Muscle layer of duodenum (tissue), 2 donors: ENCODE measurements around the gene PEMT.

Source experiments
- H3K27ac ChIP-seq: one replicate; pipeline ENCODE4 v1.7.0; 2013; ENCODE audit warnings: mild to moderate bottlenecking, low read length
- H3K27me3 ChIP-seq: one replicate; pipeline ENCODE4 v1.7.0; 2013; ENCODE audit warnings: low read depth, mild to moderate bottlenecking, control low read depth, low read length
- H3K36me3 ChIP-seq, 2 donors: one replicate each; pipeline ENCODE4 v1.7.0; 2013; ENCODE audit warnings: low read length in 2 of 2, control low read depth in 1 of 2, mild to moderate bottlenecking in 1 of 2; ENCODE audit not compliant: insufficient read depth in 2 of 2, control insufficient read depth in 1 of 2
- H3K4me1 ChIP-seq, 2 donors: one replicate each; pipeline ENCODE4 v1.7.0; 2013; ENCODE audit warnings: low read length in 2 of 2, mild to moderate bottlenecking in 2 of 2, control low read depth in 1 of 2, moderate library complexity in 1 of 2; ENCODE audit not compliant: insufficient read depth in 2 of 2, control insufficient read depth in 1 of 2
- H3K4me3 ChIP-seq, 2 donors: one replicate each; pipeline ENCODE4 v1.7.0; 2013; ENCODE audit warnings: low read length in 2 of 2, low read depth in 1 of 2, mild to moderate bottlenecking in 1 of 2
- H3K9me3 ChIP-seq, 2 donors: one replicate each; pipeline ENCODE4 v1.7.0; 2013; ENCODE audit warnings: low read length in 2 of 2, control low read depth in 1 of 2, mild to moderate bottlenecking in 1 of 2; ENCODE audit not compliant: control insufficient read depth in 1 of 2
- donor health status: healthy.

The PEMT gene

DNA sequence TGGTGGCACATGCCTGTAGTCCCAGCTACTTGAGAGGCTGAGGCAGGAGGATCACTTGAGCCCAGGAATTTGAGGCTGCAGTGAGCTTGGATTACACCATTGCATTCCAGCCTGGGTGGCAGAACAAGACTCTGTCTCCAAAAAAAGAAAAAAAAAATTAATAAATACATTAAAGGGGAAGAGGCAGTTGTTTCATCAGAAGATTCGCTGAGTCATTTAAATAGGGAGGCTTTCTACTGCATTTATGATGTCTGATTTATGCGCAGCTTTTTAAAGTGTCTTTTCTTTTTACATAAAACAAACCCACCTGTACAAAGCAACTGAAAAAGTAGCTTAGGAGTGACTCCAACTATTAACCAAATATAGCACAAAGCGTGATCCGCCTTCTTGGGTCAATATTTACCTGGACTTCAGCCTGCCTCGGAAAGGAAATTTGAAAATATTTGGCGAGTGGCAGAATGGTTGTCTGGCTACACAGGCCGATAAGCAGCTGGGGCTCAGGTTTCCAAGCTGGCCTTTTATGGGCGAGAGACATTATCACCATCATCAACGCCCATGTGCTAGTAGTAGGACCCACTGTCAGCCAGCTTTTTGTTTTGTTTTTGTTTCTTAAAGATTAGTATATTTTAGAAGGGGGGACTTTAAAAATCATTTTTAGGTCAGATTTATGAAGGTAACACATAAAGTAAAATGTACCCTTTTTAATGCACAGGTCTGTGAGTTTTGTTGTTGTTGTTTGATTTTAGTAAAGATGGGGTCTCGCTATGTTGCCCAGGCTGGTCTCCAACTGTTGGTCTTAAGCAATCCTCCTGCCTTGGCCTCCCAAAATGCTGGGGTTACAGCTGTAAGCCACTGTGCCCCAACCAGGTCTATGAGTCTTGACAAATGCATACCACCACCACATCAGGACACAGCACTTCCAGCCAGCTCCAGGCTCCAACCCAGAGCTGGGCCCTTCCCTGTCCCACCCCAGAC, 52.8 kb downstream of the PEMT start:
- H3K4me3 ChIP-seq, result no peak overlapping the region
- no peak overlapping the region for H3K27ac ChIP-seq
- H3K9me3 ChIP-seq, result no peaks in the 10 kb centered on the region
- peaks cover 0 to 9% of the 10 kb centered on the region in 2 donors for H3K4me1 ChIP-seq
- no peaks in the 10 kb centered on the region for H3K36me3 ChIP-seq
- H3K27me3 ChIP-seq, result no peaks in the 10 kb centered on the region

GRCh38 chr17:17537311-17538099, 54.0 kb downstream of the PEMT start:
- Histone ChIP-seq H3K36me3 (no peaks in the 10 kb centered on the region), H3K27ac (no peak overlapping the region), H3K9me3 (no peaks in the 10 kb centered on the region), H3K4me3 (no peak overlapping the region), H3K4me1 (peaks cover 0 to 9% of the 10 kb centered on the region in 2 donors), H3K27me3 (no peaks in the 10 kb centered on the region)

- Histone ChIP-seq H3K4me1 (peaks cover 0 to 9% of the 10 kb centered on the region in 2 donors), H3K27ac (no peak overlapping the region), H3K36me3 (no peaks in the 10 kb centered on the region), H3K9me3 (no peaks in the 10 kb centered on the region), H3K27me3 (no peaks in the 10 kb centered on the region), H3K4me3 (no peak overlapping the region)
Measured at GRCh38 chr17:17536702-17537101, 54.8 kb downstream of the PEMT start.

DNA sequence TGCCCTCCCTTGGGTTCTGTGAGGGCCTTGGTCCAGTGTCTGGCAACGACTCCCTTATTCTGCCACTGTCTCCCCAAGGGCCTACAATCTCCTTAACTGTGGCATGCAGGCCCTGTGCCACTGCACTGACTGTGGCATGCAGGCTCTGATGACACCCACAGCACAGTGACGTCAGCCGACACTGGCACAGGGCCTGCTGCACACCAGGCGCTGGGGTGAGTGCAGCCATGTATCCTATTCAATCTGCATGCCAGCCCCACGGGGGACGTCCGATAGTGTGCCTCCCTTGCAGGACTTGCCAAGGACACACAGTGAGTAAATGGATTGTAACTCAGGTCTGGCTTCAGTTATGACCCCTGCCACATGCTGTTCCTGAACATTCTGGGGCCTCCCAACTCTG, 55.6 kb downstream of the PEMT start:
- Histone ChIP-seq H3K9me3 (no peaks in the 10 kb centered on the region), H3K4me3 (no peak overlapping the region), H3K27me3 (no peaks in the 10 kb centered on the region), H3K4me1 (peaks cover 0 to 9% of the 10 kb centered on the region in 2 donors), H3K27ac (no peak overlapping the region), H3K36me3 (no peaks in the 10 kb centered on the region)

- H3K4me3 ChIP-seq, result no peak overlapping the region
- H3K27ac ChIP-seq, result no peak overlapping the region
- H3K36me3 ChIP-seq, result no peaks in the 10 kb centered on the region
- no peaks in the 10 kb centered on the region for H3K9me3 ChIP-seq
- H3K27me3 ChIP-seq, result no peaks in the 10 kb centered on the region
- H3K4me1 ChIP-seq, result peaks cover 0 to 9% of the 10 kb centered on the region in 2 donors
Measured at GRCh38 chr17:17533901-17534441, 57.5 kb downstream of the PEMT start.

DNA sequence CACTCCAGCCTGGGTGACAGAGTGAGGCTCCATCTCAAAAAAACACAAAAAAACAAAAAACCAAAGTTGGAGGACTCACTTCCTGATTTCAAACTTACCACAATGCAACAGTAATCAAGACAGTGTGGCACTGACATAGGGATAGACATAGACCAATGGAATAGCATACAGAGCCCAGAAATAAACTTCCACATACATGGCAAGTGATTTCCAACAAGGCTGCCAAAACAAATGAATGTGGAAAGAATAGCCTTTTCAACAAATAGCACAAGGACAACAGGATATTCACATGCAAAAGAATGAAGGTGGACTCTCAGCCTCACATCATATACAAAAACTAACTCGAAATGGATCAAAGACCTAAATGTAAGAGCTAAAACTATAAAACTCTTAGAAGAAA, 58.5 kb downstream of the PEMT start:
- peaks cover 0 to 9% of the 10 kb centered on the region in 2 donors for H3K4me1 ChIP-seq
- no peak overlapping the region for H3K27ac ChIP-seq

GRCh38 chr17:17531156-17531555, 60.4 kb downstream of the PEMT start:
- Histone ChIP-seq H3K9me3 (no peaks in the 10 kb centered on the region), H3K4me1 (peaks cover 0 to 13% of the 10 kb centered on the region in 2 donors), H3K4me3 (no peak overlapping the region), H3K36me3 (no peaks in the 10 kb centered on the region), H3K27ac (no peak overlapping the region), H3K27me3 (no peaks in the 10 kb centered on the region)

More for the DNA sequence above, 58.5 kb downstream of the PEMT start:
- H3K27me3 ChIP-seq, result no peaks in the 10 kb centered on the region
- no peaks in the 10 kb centered on the region for H3K36me3 ChIP-seq
- H3K9me3 ChIP-seq, result no peaks in the 10 kb centered on the region
- H3K4me3 ChIP-seq, result no peak overlapping the region

- H3K4me1 ChIP-seq, result peaks cover 0 to 7% of the 10 kb centered on the region in 2 donors
- H3K27me3 ChIP-seq, result no peaks in the 10 kb centered on the region
- H3K9me3 ChIP-seq, result no peaks in the 10 kb centered on the region
- H3K4me3 ChIP-seq, result no peak overlapping the region
- H3K27ac ChIP-seq, result no peak overlapping the region
- no peaks in the 10 kb centered on the region for H3K36me3 ChIP-seq
Measured at GRCh38 chr17:17528696-17529652, 62.5 kb downstream of the PEMT start.

DNA sequence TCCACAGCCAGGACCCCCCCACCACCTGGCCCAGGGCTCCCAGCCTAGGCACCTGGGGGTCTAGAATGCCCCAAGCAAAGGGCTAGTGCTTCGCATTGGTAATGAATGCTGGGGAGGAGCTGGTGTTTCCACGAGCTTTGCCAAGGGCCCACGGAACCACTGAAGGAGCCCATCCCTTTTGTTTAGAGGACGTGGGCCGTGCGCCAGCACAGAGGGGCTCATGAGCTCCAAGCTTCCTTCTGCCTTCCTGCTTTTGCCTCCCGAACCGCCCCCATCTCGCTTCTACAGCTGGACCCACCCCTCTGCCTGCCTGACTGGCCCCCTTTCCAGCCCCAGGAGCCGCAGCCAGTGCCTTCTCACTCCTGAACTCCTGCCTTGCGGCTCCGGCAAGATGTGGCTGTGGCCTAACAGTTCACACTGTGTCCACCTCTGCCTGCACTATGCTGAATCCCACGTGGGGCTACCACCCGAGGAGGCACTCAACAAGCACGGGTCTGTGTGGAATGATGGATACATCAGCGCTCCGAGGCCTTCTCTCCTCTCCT, 63.5 kb downstream of the PEMT start:
- Histone ChIP-seq H3K27me3 (no peaks in the 10 kb centered on the region), H3K4me1 (peaks cover 0 to 7% of the 10 kb centered on the region in 2 donors), H3K36me3 (no peaks in the 10 kb centered on the region), H3K4me3 (no peak overlapping the region), H3K27ac (no peak overlapping the region), H3K9me3 (no peaks in the 10 kb centered on the region)

DNA sequence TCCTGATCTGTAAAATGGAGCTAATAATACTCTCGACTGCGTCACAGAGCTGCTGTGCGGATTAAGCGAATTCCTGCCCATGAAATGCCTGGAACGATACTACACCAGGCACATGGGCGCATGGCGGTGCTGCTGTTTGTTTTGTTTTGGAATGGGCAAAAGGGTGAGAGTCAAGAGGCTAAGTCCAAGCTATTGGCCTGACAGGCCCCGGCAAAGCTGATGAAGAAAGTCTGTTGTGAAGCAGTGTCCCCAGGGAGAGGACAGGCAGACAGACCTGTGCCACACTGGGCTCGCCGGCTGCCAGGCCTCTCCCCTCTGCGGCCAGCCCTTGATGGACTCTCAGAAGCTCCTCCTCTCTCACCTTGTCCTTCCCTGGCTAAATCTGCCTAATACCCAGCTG, 64.0 kb downstream of the PEMT start:
- Histone ChIP-seq H3K27me3 (no peaks in the 10 kb centered on the region), H3K4me3 (no peak overlapping the region), H3K27ac (no peak overlapping the region), H3K4me1 (peaks cover 0 to 7% of the 10 kb centered on the region in 2 donors), H3K9me3 (no peaks in the 10 kb centered on the region), H3K36me3 (no peaks in the 10 kb centered on the region)
